GM12865 (cell line): Measurements from ENCODE around the gene SRSF11.

ENCODE experiments used
- DNase-seq: peaks from one replicate; pipeline ENCODE4 v3.0.0; 2010; ENCODE audit warnings: low read depth
- H3K4me3 ChIP-seq: 2 replicates; pipeline ENCODE4 v1.5.1; 2011; ENCODE audit warnings: mild to moderate bottlenecking, low read depth, low read length, control low read depth
- CTCF ChIP-seq: IDR thresholded peaks from 2 replicates; pipeline ENCODE4 v1.5.1; 2011; ENCODE audit warnings: low read length, control low read depth, low read depth, inconsistent platforms; ENCODE audit not compliant: insufficient read depth; ENCODE audit errors: missing control alignments

The SRSF11 gene

GRCh38 chr1:70239940-70240339 lies 18.8 kb downstream of the SRSF11 start:
- DNase-seq, result no peak
- no peak for TF ChIP-seq CTCF
- H3K4me3 ChIP-seq, result no peak overlapping the region

GRCh38 chr1:70247122-70247521 lies 25.9 kb downstream of the SRSF11 start:
- TF ChIP-seq CTCF, result no peak
- H3K4me3 ChIP-seq, result no peak overlapping the region
- no peak for DNase-seq

- no peak for DNase-seq
- TF ChIP-seq CTCF, result no peak
- no peak overlapping the region for H3K4me3 ChIP-seq
Observed at GRCh38 chr1:70247768-70248167, 26.6 kb downstream of the SRSF11 start.

- no peak overlapping the region for H3K4me3 ChIP-seq
- TF ChIP-seq CTCF, result no peak
- DNase-seq, result no peak
Observed at GRCh38 chr1:70248729-70249128, 27.5 kb downstream of the SRSF11 start.

GRCh38 chr1:70256664-70257063 lies 35.5 kb downstream of the SRSF11 start:
- TF ChIP-seq CTCF, result no peak
- no peak for DNase-seq
- no peak overlapping the region for H3K4me3 ChIP-seq

- TF ChIP-seq CTCF, result no peak
- no peak for DNase-seq
- no peak overlapping the region for H3K4me3 ChIP-seq
Observed at GRCh38 chr1:70264839-70265238, 43.7 kb downstream of the SRSF11 start.

GRCh38 chr1:70265946-70266345 lies 44.8 kb downstream of the SRSF11 start:
- H3K4me3 ChIP-seq, result no peak overlapping the region
- no peak for DNase-seq
- no peak for TF ChIP-seq CTCF
